SK-N-SH treated with all-trans-retinoic acid at 6 μM for 48 hours (cell line): ENCODE results near the gene ITPR2.
"Not testable (repeated sequence)": the region's sequence is repeated elsewhere in the genome, so short reads cannot be mapped to it uniquely, and the experiment has no call there.

Experiments used
- ATAC-seq: fragments of 200-7000 bp; cut with Tn5 transposase; 3 replicates; pipeline ENCODE4 v1.9.1; 2020; ENCODE audit warnings: mild to moderate bottlenecking, moderate library complexity
- BACH2 ChIP-seq: fragments of 250-450 bp; sonication (Bioruptor Pico); IDR thresholded peaks from 2 replicates; pipeline ENCODE4 v1.9.0; 2021; ENCODE audit warnings: mild to moderate bottlenecking, borderline replicate concordance
- CREB5 ChIP-seq: fragments of 250-450 bp; sonication (Bioruptor Pico); IDR thresholded peaks from 2 replicates; pipeline ENCODE4 v1.5.1; 2020; ENCODE audit warnings: low read depth, mild to moderate bottlenecking, moderate library complexity
- CSDC2 ChIP-seq: fragments of 250-450 bp; sonication (Bioruptor Pico); IDR thresholded peaks from 2 replicates; pipeline ENCODE4 v1.5.0; 2020; ENCODE audit warnings: mild to moderate bottlenecking, moderate library complexity
- GLIS3 ChIP-seq: fragments of 250-450 bp; sonication (Bioruptor Pico); IDR thresholded peaks from 2 replicates; pipeline ENCODE4 v1.5.0; 2020; ENCODE audit warnings: mild to moderate bottlenecking, moderate library complexity
- OSR1 ChIP-seq: fragments of 250-450 bp; sonication (Bioruptor Pico); IDR thresholded peaks from 2 replicates; pipeline ENCODE4 v1.8.0; 2022; ENCODE audit warnings: moderate library complexity, mild to moderate bottlenecking, inconsistent platforms
- PATZ1 ChIP-seq: fragments of 250-450 bp; sonication (Bioruptor Pico); IDR thresholded peaks from 2 replicates; pipeline ENCODE4 v1.8.0; 2020; ENCODE audit warnings: mild to moderate bottlenecking, moderate library complexity, borderline replicate concordance
- POU6F1 ChIP-seq: fragments of 250-450 bp; sonication (Bioruptor Pico); IDR thresholded peaks from 2 replicates; pipeline ENCODE4 v1.8.0; 2021; ENCODE audit warnings: low read depth, mild to moderate bottlenecking, moderate library complexity, borderline replicate concordance
- PPARA ChIP-seq: fragments of 250-450 bp; sonication (Bioruptor Pico); IDR thresholded peaks from 2 replicates; pipeline ENCODE4 v1.5.0; 2020; ENCODE audit warnings: mild to moderate bottlenecking, borderline replicate concordance
- RARB ChIP-seq: fragments of 250-450 bp; sonication (Bioruptor Pico); IDR thresholded peaks from 2 replicates; pipeline ENCODE4 v1.8.0; 2021; ENCODE audit warnings: mild to moderate bottlenecking, moderate library complexity
- SNAI2 ChIP-seq: fragments of 250-450 bp; sonication (Bioruptor Pico); IDR thresholded peaks from 2 replicates; pipeline ENCODE4 v1.5.0; 2020; ENCODE audit warnings: mild to moderate bottlenecking, moderate library complexity
- TCF4 ChIP-seq: fragments of 250-450 bp; sonication (Bioruptor Pico); IDR thresholded peaks from 2 replicates; pipeline ENCODE4 v1.8.0; 2021; ENCODE audit warnings: mild to moderate bottlenecking, moderate library complexity, borderline replicate concordance
- TOX ChIP-seq: fragments of 250-450 bp; sonication (Bioruptor Pico); IDR thresholded peaks from 2 replicates; pipeline ENCODE4 v1.8.0; 2021; ENCODE audit warnings: mild to moderate bottlenecking, moderate library complexity, borderline replicate concordance
- TSHZ2 ChIP-seq: fragments of 250-450 bp; sonication (Bioruptor Pico); IDR thresholded peaks from 2 replicates; pipeline ENCODE4 v1.5.0; 2020; ENCODE audit warnings: mild to moderate bottlenecking, moderate library complexity
- ZC3H10 ChIP-seq: fragments of 250-450 bp; sonication (Bioruptor Pico); IDR thresholded peaks from 2 replicates; pipeline ENCODE4 v1.5.1; 2021; ENCODE audit warnings: mild to moderate bottlenecking, moderate library complexity
- ZFP3 ChIP-seq: fragments of 250-450 bp; sonication (Bioruptor Pico); IDR thresholded peaks from 2 replicates; pipeline ENCODE4 v1.5.0; 2020; ENCODE audit warnings: mild to moderate bottlenecking, moderate library complexity
- ZFP30 ChIP-seq: fragments of 450-650 bp; formaldehyde crosslinking; IDR thresholded peaks from 2 replicates; pipeline ENCODE4 v1.5.0; 2022; ENCODE audit warnings: mild to moderate bottlenecking, moderate library complexity
- ZNF565 ChIP-seq: fragments of 450-650 bp; formaldehyde crosslinking; conservative IDR thresholded peaks from 2 replicates; pipeline ENCODE4 v1.5.0; 2020; ENCODE audit warnings: low read depth, mild to moderate bottlenecking, moderate library complexity
- ZNF70 ChIP-seq: fragments of 450-650 bp; formaldehyde crosslinking; IDR thresholded peaks from 2 replicates; pipeline ENCODE4 v1.5.0; 2020; ENCODE audit warnings: mild to moderate bottlenecking, moderate library complexity
- ZNF8 ChIP-seq: fragments of 450-650 bp; formaldehyde crosslinking; IDR thresholded peaks from 2 replicates; pipeline ENCODE4 v1.5.0; 2020; ENCODE audit warnings: mild to moderate bottlenecking, moderate library complexity
- TF ChIP-seq, protein P1 (sequence below): fragments of 250-450 bp; sonication (Bioruptor Pico); IDR thresholded peaks from 2 replicates; pipeline ENCODE4 v1.5.1; 2021; ENCODE audit warnings: mild to moderate bottlenecking, moderate library complexity

The ITPR2 gene

DNA sequence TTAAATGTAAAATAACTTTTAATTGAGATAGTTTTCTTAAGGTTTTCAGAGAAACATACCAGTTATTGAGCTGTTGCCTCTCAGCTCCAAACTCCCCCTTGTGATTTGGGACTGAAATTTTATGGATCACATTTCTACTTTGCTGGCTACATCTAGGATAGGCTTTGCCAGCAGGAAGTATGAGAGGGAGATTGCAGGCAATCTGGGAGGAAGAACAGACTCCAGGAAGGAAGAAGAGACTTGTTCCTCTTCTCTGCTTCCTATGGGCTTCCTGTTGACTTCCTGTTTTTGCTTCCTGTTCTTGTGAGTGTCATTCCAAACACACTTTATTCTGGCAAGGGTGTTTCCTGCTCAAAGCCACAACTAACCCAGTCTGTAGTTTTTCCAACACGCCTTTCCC lies 312.9 kb downstream of the ITPR2 start:
- no peak for ATAC-seq

GRCh38 chr12:26519462-26519861 lies 313.5 kb downstream of the ITPR2 start:
- TF ChIP-seq TSHZ2, result no peak
- no peak for ATAC-seq

More for the DNA sequence above, 312.9 kb downstream of the ITPR2 start:
- no peak for TF ChIP-seq ZC3H10 (CRISPR knock-in tag)
- TF ChIP-seq ZNF565, result no peak
- TF ChIP-seq TSHZ2, result no peak

- ATAC-seq, result not testable (repeated sequence)
These were observed 315.7 kb downstream of the ITPR2 start for GRCh38 chr12:26517320-26517719.

DNA sequence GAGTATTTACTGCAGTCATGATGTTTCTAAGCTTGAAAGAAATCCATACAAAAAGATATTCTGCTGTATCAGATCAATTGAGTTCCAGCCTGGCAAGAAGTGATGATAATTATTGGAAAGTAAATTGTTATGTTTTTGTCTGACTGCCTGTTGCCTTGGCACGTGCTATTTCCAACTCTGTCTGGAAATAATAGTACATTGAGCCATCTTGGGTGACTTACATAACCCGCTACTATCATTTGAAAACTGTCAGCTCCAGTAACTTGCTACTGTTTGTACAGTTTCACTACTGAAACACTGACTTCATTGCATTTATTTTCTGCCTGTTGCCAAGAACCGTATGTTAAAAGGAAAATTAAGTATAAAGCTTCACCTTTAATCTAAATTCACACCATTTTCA lies 318.6 kb downstream of the ITPR2 start:
- no peak for ATAC-seq
- TF ChIP-seq, protein P1, sequence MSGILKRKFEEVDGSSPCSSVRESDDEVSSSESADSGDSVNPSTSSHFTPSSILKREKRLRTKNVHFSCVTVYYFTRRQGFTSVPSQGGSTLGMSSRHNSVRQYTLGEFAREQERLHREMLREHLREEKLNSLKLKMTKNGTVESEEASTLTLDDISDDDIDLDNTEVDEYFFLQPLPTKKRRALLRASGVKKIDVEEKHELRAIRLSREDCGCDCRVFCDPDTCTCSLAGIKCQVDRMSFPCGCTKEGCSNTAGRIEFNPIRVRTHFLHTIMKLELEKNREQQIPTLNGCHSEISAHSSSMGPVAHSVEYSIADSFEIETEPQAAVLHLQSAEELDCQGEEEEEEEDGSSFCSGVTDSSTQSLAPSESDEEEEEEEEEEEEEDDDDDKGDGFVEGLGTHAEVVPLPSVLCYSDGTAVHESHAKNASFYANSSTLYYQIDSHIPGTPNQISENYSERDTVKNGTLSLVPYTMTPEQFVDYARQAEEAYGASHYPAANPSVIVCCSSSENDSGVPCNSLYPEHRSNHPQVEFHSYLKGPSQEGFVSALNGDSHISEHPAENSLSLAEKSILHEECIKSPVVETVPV (CRISPR knock-in tag), result no peak
- no peak for TF ChIP-seq PPARA (CRISPR knock-in tag)
- no peak for TF ChIP-seq BACH2 (CRISPR knock-in tag)
- no peak for TF ChIP-seq ZFP30 (CRISPR knock-in tag)
- no peak for TF ChIP-seq ZNF8 (CRISPR knock-in tag)
- no peak for TF ChIP-seq OSR1 (CRISPR knock-in tag)
- TF ChIP-seq PATZ1 (CRISPR knock-in tag), result no peak
- no peak for TF ChIP-seq TCF4 (CRISPR knock-in tag)
- no peak for TF ChIP-seq SNAI2
- TF ChIP-seq ZNF70 (CRISPR knock-in tag), result no peak
- no peak for TF ChIP-seq GLIS3
- no peak for TF ChIP-seq TOX (CRISPR knock-in tag)
- TF ChIP-seq CSDC2 (CRISPR knock-in tag), result no peak
- TF ChIP-seq ZC3H10 (CRISPR knock-in tag), result no peak
- TF ChIP-seq CREB5 (CRISPR knock-in tag), result no peak
- TF ChIP-seq RARB, result no peak
- TF ChIP-seq POU6F1 (CRISPR knock-in tag), result no peak
- TF ChIP-seq ZFP3 (CRISPR knock-in tag), result no peak
- TF ChIP-seq ZNF565, result no peak
